ENCODE measurements around the gene ETFBKMT. TPM values are rescaled to one million over a fixed set of nuclear protein-coding genes. Genes with fewer than 3 reads are reported as not detected.
"Not testable (repeated sequence)": the region's sequence is repeated elsewhere in the genome, so short reads cannot be mapped to it uniquely, and the experiment has no call there.

The ETFBKMT gene
- total RNA-seq, 2 experiments from 2014 or later: 0.67 to 1.1 TPM

- POLR2A ChIA-PET: interaction anchor here (0.5 kb wide), 1 partner anchor 13 kb away, joined by 5 read pairs; no protein-coding TSS in a partner anchor
- CTCF ChIA-PET: interaction anchor here (0.6 to 1.9 kb wide), 3 partner anchors 251 to 1104 kb away, joined by 3 to 13 read pairs (median 6); partner anchors contain the start of gene YARS2
These were observed 7.5 kb upstream of the ETFBKMT start for GRCh38 chr12:31651893-31652521.

GRCh38 chr12:31655208-31655607 is 4.3 kb upstream of the ETFBKMT start:
- CTCF ChIA-PET: no interaction called here

GRCh38 chr12:31655792-31656191 is 3.7 kb upstream of the ETFBKMT start:
- ChIA-PET CTCF (no interaction called here), POLR2A (no interaction called here)

More at GRCh38 chr12:31655208-31655607, 4.3 kb upstream of the ETFBKMT start:
- POLR2A ChIA-PET: no interaction called here

- POLR2A ChIA-PET: interaction anchor here (0.6 to 1.5 kb wide), 4 partner anchors 301 to 1525 kb away, joined by 3 to 5 read pairs (median 4); partner anchors contain the start of genes RESF1 and SINHCAF
- CTCF ChIA-PET: no interaction called here
These were observed 909 bp upstream of the ETFBKMT start for GRCh38 chr12:31658471-31659086.

- ChIA-PET POLR2A (no interaction called here), CTCF (interaction anchor here (0.6 to 1.5 kb wide), 4 partner anchors 20 to 342 kb away, joined by 3 to 4 read pairs (median 3); no protein-coding TSS in a partner anchor)
These were observed 2.8 kb downstream of the ETFBKMT start for GRCh38 chr12:31662176-31662849.

- CTCF ChIA-PET: interaction anchor here (1.5 kb wide), 1 partner anchor 19 kb away, joined by 4 read pairs; no protein-coding TSS in a partner anchor
- POLR2A ChIA-PET: no interaction called here
These were observed 4.1 kb downstream of the ETFBKMT start for GRCh38 chr12:31663576-31663975.

- ChIA-PET POLR2A (no interaction called here), CTCF (interaction anchor here (0.7 kb wide), 1 partner anchor 264 kb away, joined by 3 read pairs; no protein-coding TSS in a partner anchor)
These were observed 4.5 kb downstream of the ETFBKMT start for GRCh38 chr12:31664038-31664437.

- CTCF ChIA-PET: no interaction called here
- POLR2A ChIA-PET: interaction anchor here (0.6 kb wide), 1 partner anchor 411 kb away, joined by 5 read pairs; no protein-coding TSS in a partner anchor
These were observed 9.5 kb downstream of the ETFBKMT start for GRCh38 chr12:31669020-31669419.

- CTCF ChIA-PET: not testable (repeated sequence)
These were observed 10.1 kb downstream of the ETFBKMT start for GRCh38 chr12:31669582-31669981.

GRCh38 chr12:31672521-31672920 is 13.0 kb downstream of the ETFBKMT start:
- POLR2A ChIA-PET: no interaction called here
- CTCF ChIA-PET: no interaction called here

More at GRCh38 chr12:31669582-31669981, 10.1 kb downstream of the ETFBKMT start:
- POLR2A ChIA-PET: interaction anchor here (0.6 kb wide), 1 partner anchor 410 kb away, joined by 5 read pairs; no protein-coding TSS in a partner anchor

- POLR2A ChIA-PET: interaction anchor here (0.6 kb wide), 1 partner anchor 720 kb away, joined by 6 read pairs; no protein-coding TSS in a partner anchor
- CTCF ChIA-PET: interaction anchor here (0.6 to 1.6 kb wide), 7 partner anchors 20 to 379 kb away, joined by 3 to 5 read pairs (median 3); no protein-coding TSS in a partner anchor
These were observed 22.9 kb downstream of the ETFBKMT start for GRCh38 chr12:31682136-31682962.

- CTCF ChIA-PET: interaction anchor here (0.6 to 1.3 kb wide), 3 partner anchors 9 to 165 kb away, joined by 3 to 4 read pairs (median 3); no protein-coding TSS in a partner anchor
- POLR2A ChIA-PET: interaction anchor here (0.6 kb wide), 2 partner anchors 12 to 623 kb away, joined by 4 to 5 read pairs; no protein-coding TSS in a partner anchor
These were observed 26.3 kb downstream of the ETFBKMT start for GRCh38 chr12:31685801-31686200.

GRCh38 chr12:31687101-31687527 is 27.6 kb downstream of the ETFBKMT start:
- CTCF ChIA-PET: no interaction called here
- POLR2A ChIA-PET: no interaction called here

- CTCF ChIA-PET, POLR2A ChIA-PET: not testable (repeated sequence)
These were observed 30.4 kb downstream of the ETFBKMT start for GRCh38 chr12:31689921-31690320.

GRCh38 chr12:31702047-31702446 is 42.6 kb downstream of the ETFBKMT start:
- ChIA-PET POLR2A (no interaction called here), CTCF (interaction anchor here (0.6 kb wide), 1 partner anchor 307 kb away, joined by 3 read pairs; no protein-coding TSS in a partner anchor)

- CTCF ChIA-PET: no interaction called here
These were observed 46.1 kb downstream of the ETFBKMT start for GRCh38 chr12:31705621-31706020.

GRCh38 chr12:31708118-31708517 is 48.6 kb downstream of the ETFBKMT start:
- CTCF ChIA-PET, POLR2A ChIA-PET: not testable (repeated sequence)

More at GRCh38 chr12:31705621-31706020, 46.1 kb downstream of the ETFBKMT start:
- POLR2A ChIA-PET: no interaction called here

GRCh38 chr12:31710021-31710818 is 50.7 kb downstream of the ETFBKMT start:
- POLR2A ChIA-PET: no interaction called here
- CTCF ChIA-PET: no interaction called here
